Endothelial cell of umbilical vein (primary cell): Measurements from ENCODE around the gene PNLIPRP1. TPM values are rescaled to one million over a fixed set of nuclear protein-coding genes. Genes with fewer than 3 reads are reported as not detected.

Source experiments
- BruUV-seq: library from RNA; stranded (reverse); fragments of 400-500 nt; replicated peaks from 2 replicates; lab custom pipeline; 2021; lab: Mats Ljungman, UMichigan
- CTCF ChIA-PET: fragments of 300-600, 350-600 bp; sonication (Branson Sonifier 250); formaldehyde crosslinking; loops from one replicate; lab custom pipeline; 2021; ENCODE audit warnings: antibody characterized with exemption, inconsistent platforms; lab: Charles Lee
- POLR2A ChIA-PET: fragments of 300-600, 350-600 bp; sonication (Branson Sonifier 250); formaldehyde crosslinking; loops from one replicate; lab custom pipeline; 2021; ENCODE audit warnings: antibody characterized with exemption, inconsistent platforms; lab: Charles Lee
- DNase-seq: peaks from one replicate; pipeline ENCODE4 v3.0.0-alpha.2; 2011; ENCODE audit warnings: low read depth, low spot score
- FAIRE-seq: peaks from 2 replicates; lab custom pipeline; 2011; peaks lifted over from hg19 to GRCh38; lab: Jason Lieb, UNC
- H2AFZ ChIP-seq: 2 replicates; pipeline ENCODE4 v1.6.0; 2012; ENCODE audit warnings: low read depth, low read length, control low read depth, inconsistent platforms
- H3K27ac ChIP-seq: 2 replicates; pipeline ENCODE4 v1.5.1; 2011; ENCODE audit warnings: low read depth, mild to moderate bottlenecking, control low read depth, low read length, moderate library complexity; ENCODE audit not compliant: insufficient read depth
- H3K27me3 ChIP-seq, 2 experiments: 2 replicates each; pipeline versions ENCODE4 v1.6.0 to v1.6.1; 2011; ENCODE audit warnings: low read length in 2 of 2, mixed read lengths in 1 of 2; ENCODE audit not compliant: control insufficient read depth in 2 of 2, insufficient read depth in 2 of 2
- H3K36me3 ChIP-seq, 2 experiments: 2 replicates in 1 of 2; 3 replicates in 1 of 2; pipeline ENCODE4 v1.5.1; 2011; ENCODE audit warnings: low read length in 2 of 2, mild to moderate bottlenecking in 1 of 2, moderate library complexity in 1 of 2; ENCODE audit not compliant: control insufficient read depth in 2 of 2, insufficient read depth in 2 of 2; ENCODE audit errors: extremely low read depth in 1 of 2
- H3K4me1 ChIP-seq: 3 replicates; pipeline ENCODE4 v1.5.1; 2011; ENCODE audit warnings: mild to moderate bottlenecking, low read length; ENCODE audit not compliant: control insufficient read depth, insufficient read depth; ENCODE audit errors: extremely low read depth
- H3K4me2 ChIP-seq: 2 replicates; pipeline ENCODE4 v1.6.1; 2011; ENCODE audit warnings: low read length, control low read depth, mixed read lengths; ENCODE audit not compliant: insufficient read depth
- H3K4me3 ChIP-seq, 3 experiments: fragments of 200-600 bp in 1 of 3; sonication (generic), shearing (Covaris generic) in 1 of 3; replicated peaks in 1 of 3; 2 replicates each; pipeline ENCODE4 v1.5.1; 2011 to 2016; ENCODE audit warnings: control low read depth in 3 of 3, low read length in 3 of 3, mild to moderate bottlenecking in 2 of 3, inconsistent platforms in 1 of 3, low read depth in 1 of 3, moderate library complexity in 1 of 3; ENCODE audit not compliant: insufficient read depth in 1 of 3
- H3K79me2 ChIP-seq: 2 replicates; pipeline ENCODE4 v1.6.0; 2012; ENCODE audit warnings: low read length, inconsistent platforms; ENCODE audit not compliant: control insufficient read depth, insufficient read depth
- H3K9ac ChIP-seq: replicated peaks from 2 replicates; pipeline ENCODE3; 2011; ENCODE audit warnings: low read length, control low read depth; ENCODE audit not compliant: insufficient read depth; ENCODE audit errors: extremely low read depth
- H3K9me1 ChIP-seq: replicated peaks from 3 replicates; pipeline ENCODE4 v1.6.0; 2011; ENCODE audit warnings: mild to moderate bottlenecking, low read length; ENCODE audit not compliant: control insufficient read depth, insufficient read depth; ENCODE audit errors: extremely low read depth
- H3K9me3 ChIP-seq: replicated peaks from 2 replicates; pipeline ENCODE4 v1.5.1; 2012; ENCODE audit warnings: low read length, inconsistent platforms; ENCODE audit not compliant: control insufficient read depth, insufficient read depth
- H4K20me1 ChIP-seq: replicated peaks from 2 replicates; pipeline ENCODE3; 2011; ENCODE audit warnings: mild to moderate bottlenecking, low read length; ENCODE audit not compliant: control insufficient read depth, insufficient read depth; ENCODE audit errors: extremely low read depth
- EZH2 ChIP-seq: IDR thresholded peaks from 2 replicates; pipeline ENCODE4 v1.6.1; 2012; ENCODE audit warnings: borderline replicate concordance, low read depth, mild to moderate bottlenecking, moderate library complexity, low read length, inconsistent platforms; ENCODE audit not compliant: severe bottlenecking
- FOS ChIP-seq: IDR thresholded peaks from 2 replicates; pipeline ENCODE4 v1.6.1; 2011; ENCODE audit warnings: mild to moderate bottlenecking, low read length, moderate library complexity, borderline replicate concordance; ENCODE audit not compliant: insufficient read depth
- GATA2 ChIP-seq: IDR thresholded peaks from 2 replicates; pipeline ENCODE4 v1.7.0; 2011; ENCODE audit warnings: low read depth, mild to moderate bottlenecking, moderate library complexity, mixed read lengths, low read length; ENCODE audit not compliant: insufficient read length, insufficient read depth
- JUN ChIP-seq: IDR thresholded peaks from 2 replicates; pipeline ENCODE4 v1.6.1; 2011; ENCODE audit warnings: borderline replicate concordance, low read depth; ENCODE audit not compliant: insufficient read length, insufficient read depth
- MYC ChIP-seq: IDR thresholded peaks from one replicate; pipeline ENCODE4 v1.6.1; 2011; ENCODE audit warnings: mild to moderate bottlenecking, low read depth, low read length
- POLR2A ChIP-seq: IDR thresholded peaks from 2 replicates; pipeline ENCODE4 v1.6.1; 2012; ENCODE audit warnings: low read depth, mild to moderate bottlenecking, control low read depth, low read length
- POLR2AphosphoS5 ChIP-seq: IDR thresholded peaks from 2 replicates; pipeline ENCODE4 v1.6.1; 2012; ENCODE audit warnings: low read depth, mild to moderate bottlenecking, control low read depth, low read length, moderate library complexity; ENCODE audit not compliant: insufficient read depth
- dilution Hi-C: fragments of 300-500 bp; cut with MboI; formaldehyde crosslinking; loops from one replicate; pipeline ENCODE4 v1.15.0; 2019; ENCODE audit warnings: low sequenced_read_pairs; ENCODE audit not compliant: extremely low pct_ligation_motif_present
- intact Hi-C: fragments of 100-400 bp; cut with micrococcal nuclease; formaldehyde crosslinking; loops from one replicate; pipeline ENCODE4 v1.10.0; 2022
- polyA plus RNA-seq, 4 experiments: library from polyadenylated mRNA; depleted of rRNA in 3 of 4; stranded (reverse) in 3 of 4; unstranded in 1 of 4; fragments of >200 nt; gene quantifications; 2 replicates each; pipeline versions ENCODE4 v1.2.1 to v1.2.3, GENCODE V29; 2011 to 2012; ENCODE audit warnings: missing spikeins in 1 of 4
- total RNA-seq: library from RNA; stranded (reverse); gene quantifications from 2 replicates; pipeline ENCODE4 v1.2.3, GENCODE V29; 2021
- TF ChIP-seq, protein P1 (sequence below): IDR thresholded peaks from 2 replicates; pipeline ENCODE4 v1.6.1; 2011; ENCODE audit not compliant: insufficient read depth, insufficient read length
- TF ChIP-seq, protein P2 (sequence below), 2 donors: IDR thresholded peaks; 1 replicate in 1 of 2; 2 replicates in 1 of 2; pipeline ENCODE4 v1.5.1; 2011; ENCODE audit warnings: low read length in 2 of 2, mild to moderate bottlenecking in 2 of 2, moderate library complexity in 2 of 2, control low read depth in 1 of 2, inconsistent platforms in 1 of 2, low read depth in 1 of 2; ENCODE audit not compliant: insufficient read depth in 1 of 2; ENCODE audit errors: extremely low read depth in 1 of 2

The PNLIPRP1 gene
- total and polyA plus RNA-seq, 2 donors (not counting 3 experiments of a cell fraction or from before 2014, with no cell fraction given), result not detected

- FAIRE-seq (no peak), DNase-seq (no peak)
- no peaks in the 10 kb centered on the region for H3K9me3 ChIP-seq
- H3K79me2 ChIP-seq, result no peaks in the 10 kb centered on the region
- ChIA-PET CTCF (no interaction called here), POLR2A (no interaction called here)
- no peaks in the 10 kb centered on the region for H4K20me1 ChIP-seq
- no peaks in the 10 kb centered on the region for H3K4me1 ChIP-seq
- TF ChIP-seq EZH2 (no peak), MYC (no peak), FOS (no peak), JUN (no peak), POLR2AphosphoS5 (no peak), POLR2A (no peak), GATA2 (no peak)
- TF ChIP-seq, protein P1, sequence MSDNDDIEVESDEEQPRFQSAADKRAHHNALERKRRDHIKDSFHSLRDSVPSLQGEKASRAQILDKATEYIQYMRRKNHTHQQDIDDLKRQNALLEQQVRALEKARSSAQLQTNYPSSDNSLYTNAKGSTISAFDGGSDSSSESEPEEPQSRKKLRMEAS, result no peak
- TF ChIP-seq, protein P2, sequence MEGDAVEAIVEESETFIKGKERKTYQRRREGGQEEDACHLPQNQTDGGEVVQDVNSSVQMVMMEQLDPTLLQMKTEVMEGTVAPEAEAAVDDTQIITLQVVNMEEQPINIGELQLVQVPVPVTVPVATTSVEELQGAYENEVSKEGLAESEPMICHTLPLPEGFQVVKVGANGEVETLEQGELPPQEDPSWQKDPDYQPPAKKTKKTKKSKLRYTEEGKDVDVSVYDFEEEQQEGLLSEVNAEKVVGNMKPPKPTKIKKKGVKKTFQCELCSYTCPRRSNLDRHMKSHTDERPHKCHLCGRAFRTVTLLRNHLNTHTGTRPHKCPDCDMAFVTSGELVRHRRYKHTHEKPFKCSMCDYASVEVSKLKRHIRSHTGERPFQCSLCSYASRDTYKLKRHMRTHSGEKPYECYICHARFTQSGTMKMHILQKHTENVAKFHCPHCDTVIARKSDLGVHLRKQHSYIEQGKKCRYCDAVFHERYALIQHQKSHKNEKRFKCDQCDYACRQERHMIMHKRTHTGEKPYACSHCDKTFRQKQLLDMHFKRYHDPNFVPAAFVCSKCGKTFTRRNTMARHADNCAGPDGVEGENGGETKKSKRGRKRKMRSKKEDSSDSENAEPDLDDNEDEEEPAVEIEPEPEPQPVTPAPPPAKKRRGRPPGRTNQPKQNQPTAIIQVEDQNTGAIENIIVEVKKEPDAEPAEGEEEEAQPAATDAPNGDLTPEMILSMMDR (IDR thresholded peaks at IDR 0.05; ENCODE audit: extremely low read depth in 1 of 2, insufficient read depth in 1 of 2, low read depth in 1 of 2, low read length in 2 of 2), result no peak
- dilution Hi-C loops, result no loop called here
- H2AFZ ChIP-seq, result no peak overlapping the region
- no peaks in the 10 kb centered on the region for H3K9me1 ChIP-seq
- H3K4me3 ChIP-seq, result no peak overlapping the region
- H3K27ac ChIP-seq, result no peak overlapping the region
- intact Hi-C loops, result no loop called here
- BruUV-seq, result no TSS peak
- H3K9ac ChIP-seq, result no peak overlapping the region
- no peaks in the 10 kb centered on the region for H3K36me3 ChIP-seq
- H3K27me3 ChIP-seq, result no peaks in the 10 kb centered on the region
- no peak overlapping the region for H3K4me2 ChIP-seq
Measured at GRCh38 chr10:116631871-116632295, 41.1 kb downstream of the PNLIPRP1 start.
